ENCODE results near the gene GRP.
"Not testable (repeated sequence)": the region's sequence is repeated elsewhere in the genome, so short reads cannot be mapped to it uniquely, and the experiment has no call there.

Gene GRP

DNA sequence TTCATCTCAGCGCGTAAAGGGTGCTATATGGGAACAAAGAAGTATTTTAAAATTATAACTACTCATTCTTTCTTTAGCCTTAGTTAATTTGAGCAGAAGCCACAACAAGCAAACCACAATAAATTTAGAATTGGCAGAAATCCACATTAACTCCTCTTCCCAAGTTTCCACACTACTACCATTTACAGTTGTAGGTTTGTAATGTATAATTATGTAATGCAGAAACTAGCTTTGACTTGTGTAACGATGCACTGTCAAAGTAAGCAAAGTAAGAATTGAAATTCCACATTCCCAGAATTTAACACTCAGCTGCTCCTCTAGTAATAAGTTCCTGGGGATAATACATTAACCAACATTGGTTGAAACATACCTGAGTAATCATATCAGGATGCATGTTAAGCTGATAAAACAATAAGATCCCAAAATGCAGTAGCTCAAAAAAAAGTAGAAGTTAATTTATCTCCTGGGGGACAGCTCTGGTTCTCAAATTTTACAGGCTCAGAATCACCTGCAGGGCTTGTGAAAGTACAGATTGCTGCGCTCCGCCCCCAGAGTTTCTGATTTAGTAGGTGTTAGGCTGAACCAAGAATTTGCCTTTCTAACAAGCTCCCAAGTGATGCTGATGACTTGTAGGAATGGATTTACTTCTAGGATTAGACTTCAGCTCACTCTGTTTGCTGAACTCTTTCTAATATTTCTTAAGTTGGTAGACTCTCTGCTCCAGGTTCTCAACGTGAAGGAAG is 9.9 kb downstream of the GRP start:
- no peak for DNase-seq

- DNase-seq: no peak
Observed at GRCh38 chr18:59231114-59231513, 11.2 kb downstream of the GRP start.

DNA sequence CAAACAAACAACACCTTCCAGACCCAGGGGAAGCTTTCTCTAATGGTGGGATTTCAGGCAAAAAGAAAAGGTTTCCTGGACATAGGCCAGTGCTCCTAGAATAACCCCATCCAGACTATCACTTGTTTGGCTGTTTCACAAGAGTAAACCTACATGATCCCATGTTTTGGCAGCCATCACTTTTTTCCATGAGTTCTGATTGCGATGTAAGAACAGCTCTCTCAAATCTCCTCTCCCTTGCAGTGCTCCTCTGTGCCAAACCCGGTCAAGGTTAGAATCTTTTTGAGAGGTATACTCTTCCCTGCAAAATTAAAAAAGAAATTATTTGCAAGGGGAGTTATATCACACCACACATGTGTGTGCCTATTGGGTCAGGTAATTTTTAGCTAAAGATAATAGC is 11.9 kb downstream of the GRP start:
- no peak for DNase-seq

DNA sequence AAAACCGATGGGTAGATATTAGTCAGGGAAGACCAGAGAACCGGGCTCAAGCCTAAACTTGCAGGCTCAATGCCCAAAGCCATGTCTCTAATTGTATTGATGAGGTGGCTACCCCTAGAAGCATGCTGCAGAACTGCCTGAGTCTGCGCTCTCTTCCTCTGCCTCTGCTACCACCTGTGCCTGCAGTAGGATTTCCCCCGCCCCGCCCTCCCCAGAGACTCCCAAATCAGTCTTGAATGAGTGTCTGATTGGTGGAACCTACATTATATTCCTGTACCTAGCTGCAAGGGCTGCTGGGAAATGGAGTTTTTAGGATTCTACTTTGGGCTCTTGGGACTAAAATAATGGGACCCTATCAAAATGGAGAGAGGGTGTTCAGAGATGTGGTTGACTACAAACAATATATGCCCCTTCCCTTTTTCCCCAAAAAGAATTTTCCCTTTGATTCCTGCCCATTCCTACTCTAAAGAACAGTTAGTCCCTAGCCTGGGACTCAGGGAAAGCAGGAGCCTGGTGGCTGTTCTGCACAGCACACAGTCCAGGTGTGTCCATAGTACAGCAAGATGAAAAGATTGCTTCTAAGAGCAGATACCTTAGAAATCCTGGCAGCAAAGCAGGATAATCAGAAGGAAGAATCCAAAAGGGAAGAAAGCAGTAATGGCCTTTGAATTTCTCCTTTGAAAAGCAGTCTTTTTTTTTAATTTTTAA is 12.5 kb downstream of the GRP start:
- DNase-seq: peak; percentile 66

DNA sequence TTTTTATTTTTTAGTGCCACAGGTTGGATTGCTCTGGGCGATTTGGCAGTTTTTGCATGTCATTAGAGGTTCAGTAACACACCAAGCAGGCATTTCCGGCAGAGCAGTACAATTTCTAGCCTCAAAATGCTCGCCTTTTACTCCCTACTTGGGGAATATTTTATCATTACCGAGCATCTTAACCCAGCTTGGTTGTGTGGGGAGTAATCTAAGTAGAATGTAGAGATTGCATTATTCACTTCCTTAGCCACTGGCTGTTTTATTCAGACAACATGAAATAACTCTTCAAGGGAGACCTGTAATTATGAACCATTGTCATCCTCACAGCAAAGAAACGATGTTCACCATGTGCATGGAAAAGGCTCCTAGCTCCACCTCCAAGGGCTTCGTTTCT is 13.1 kb downstream of the GRP start:
- no peak for DNase-seq

GRCh38 chr18:59238385-59238784 is 18.4 kb downstream of the GRP start:
- DNase-seq: peak; percentile 74

- no peak for DNase-seq
Observed at GRCh38 chr18:59239642-59240041, 19.7 kb downstream of the GRP start.

DNA sequence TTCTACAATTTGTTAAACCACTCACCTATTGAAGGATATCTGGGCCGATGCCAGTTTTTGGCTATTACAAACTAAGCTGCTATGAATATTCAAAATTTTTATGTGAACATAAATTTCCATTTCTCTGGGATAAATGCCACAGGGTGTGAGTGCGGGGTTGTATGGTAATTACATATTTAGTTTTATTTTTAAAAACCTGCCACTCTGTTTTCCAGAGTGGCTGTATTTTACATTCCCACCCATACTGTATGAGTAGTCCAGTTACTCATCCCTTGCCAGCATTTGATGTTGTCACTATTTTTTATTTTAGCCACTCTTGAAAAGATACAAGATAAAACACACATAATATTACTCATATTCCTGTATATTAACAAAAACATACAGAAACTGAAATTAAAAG is 22.9 kb downstream of the GRP start:
- no peak for DNase-seq

GRCh38 chr18:59246796-59247195 is 26.8 kb downstream of the GRP start:
- no peak for DNase-seq

DNA sequence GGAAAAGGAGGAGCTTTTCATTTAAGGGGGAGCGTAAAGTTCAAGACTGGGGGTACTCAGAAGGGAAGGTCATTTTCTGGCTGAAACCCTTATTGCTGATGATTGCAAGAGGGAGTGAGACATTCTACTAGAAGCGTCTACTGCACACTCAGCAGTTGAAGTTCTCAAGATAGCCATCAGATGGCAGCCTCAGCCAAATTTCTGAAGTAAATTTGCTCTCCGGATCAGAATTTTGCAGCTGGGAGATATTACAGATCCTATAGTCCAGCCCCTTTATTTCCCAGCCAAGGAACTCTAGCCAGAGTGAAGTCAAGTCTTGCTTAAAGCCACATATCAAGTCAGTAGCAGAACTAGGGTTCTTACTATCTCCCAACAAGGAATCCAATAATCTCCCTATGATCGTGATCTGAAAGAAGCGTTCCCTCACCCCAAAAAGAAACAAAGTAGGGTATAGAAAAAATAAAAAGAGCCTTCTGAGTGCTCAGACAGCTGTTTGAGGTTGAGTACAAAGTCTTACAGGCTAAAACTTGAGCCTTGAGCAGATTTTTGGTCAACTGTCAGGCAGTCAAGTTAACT is 29.3 kb downstream of the GRP start:
- peak; percentile 96 for DNase-seq

DNA sequence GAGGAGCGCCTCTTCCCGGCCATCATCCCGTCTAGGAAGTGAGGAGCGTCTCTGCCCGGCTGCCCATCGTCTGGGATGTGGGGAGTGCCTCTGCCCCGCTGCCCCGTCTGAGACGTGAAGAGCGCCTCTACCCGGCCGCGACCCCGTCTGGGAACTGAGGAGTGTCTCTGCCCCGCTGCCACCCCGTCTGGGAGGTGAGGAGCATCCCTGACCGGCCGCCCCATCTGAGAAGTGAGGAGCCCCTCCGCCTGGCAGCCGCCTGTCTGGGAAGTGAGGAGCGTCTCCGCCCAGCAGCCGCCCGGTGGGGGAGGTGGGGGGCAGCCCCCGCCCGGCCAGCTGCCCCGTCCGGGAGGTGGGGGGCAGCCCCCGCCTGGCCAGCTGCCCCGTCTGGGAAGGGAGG is 35.5 kb downstream of the GRP start:
- DNase-seq: not testable (repeated sequence)

DNA sequence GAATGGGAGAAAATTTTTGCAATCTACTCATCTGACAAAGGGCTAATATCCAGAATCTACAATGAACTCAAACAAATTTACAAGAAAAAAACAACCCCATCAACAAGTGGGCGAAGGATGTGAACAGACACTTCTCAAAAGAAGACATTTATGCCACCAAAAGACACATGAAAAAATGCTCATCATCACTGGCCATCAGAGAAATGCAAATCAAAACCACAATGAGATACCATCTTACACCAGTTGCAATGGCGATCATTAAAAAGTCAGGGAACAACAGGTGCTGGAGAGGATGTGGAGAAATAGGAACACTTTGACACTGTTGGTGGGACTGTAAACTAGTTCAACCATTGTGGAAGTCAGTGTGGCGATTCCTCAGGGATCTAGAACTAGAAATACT is 41.9 kb downstream of the GRP start:
- DNase-seq: not testable (repeated sequence)

DNA sequence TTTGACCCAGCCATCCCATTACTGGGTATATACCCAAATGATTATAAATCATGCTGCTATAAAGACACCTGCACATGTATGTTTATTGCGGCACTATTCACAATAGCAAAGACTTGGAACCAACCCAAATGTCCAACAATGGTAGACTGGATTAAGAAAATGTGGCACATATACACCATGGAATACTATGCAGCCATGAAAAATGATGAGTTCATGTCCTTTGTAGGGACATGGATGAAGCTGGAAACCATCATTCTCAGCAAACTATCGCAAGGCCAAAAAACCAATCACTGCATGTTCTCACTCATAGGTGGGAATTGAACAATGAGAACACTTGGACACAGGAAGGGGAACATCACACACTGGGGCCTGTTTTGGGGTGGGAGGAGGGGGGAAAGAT is 42.3 kb downstream of the GRP start:
- DNase-seq: not testable (repeated sequence)

DNA sequence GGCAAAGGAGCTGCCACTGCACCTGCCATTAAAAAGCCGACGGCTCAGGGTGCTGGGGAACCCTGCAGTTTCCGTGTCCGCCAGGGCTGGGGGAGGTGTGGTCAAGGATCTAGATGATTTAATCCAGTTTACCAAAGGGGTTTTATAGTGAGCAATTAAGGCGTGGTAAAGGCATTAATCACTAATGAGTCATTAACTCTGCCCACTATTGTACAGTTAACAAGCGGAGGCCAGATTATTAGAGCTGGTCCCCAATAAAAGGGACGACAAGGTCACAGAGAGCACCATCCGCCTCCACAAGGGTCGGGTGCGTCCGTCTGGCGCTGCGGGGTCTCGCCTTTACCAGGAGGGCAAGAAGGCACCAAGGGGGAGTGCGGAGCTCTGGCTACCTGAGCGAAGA is 43.7 kb downstream of the GRP start:
- no peak for DNase-seq

DNA sequence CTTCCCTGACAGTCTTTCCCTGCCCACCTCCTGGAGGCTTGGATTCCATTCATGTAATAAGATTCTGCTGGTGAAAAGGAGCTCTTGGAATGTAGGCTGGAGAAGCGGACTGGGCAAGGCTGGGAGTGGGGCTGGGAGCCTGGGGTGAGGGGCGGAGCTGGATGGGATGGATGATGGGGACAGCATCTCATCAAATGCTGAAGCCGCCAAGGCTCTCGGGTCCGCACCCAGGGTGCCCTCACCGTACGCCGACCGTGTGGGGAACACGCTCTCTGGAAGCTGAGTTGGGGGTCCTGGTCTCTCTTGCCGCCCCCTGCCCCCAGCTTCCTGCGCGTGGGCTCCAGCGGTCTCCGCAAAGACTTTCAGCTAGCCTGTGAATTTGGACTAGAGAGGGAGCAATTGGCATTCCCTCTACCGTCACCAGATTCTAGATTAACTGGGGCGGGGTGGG is 44.2 kb downstream of the GRP start:
- no peak for DNase-seq

- no peak for DNase-seq
Observed at GRCh38 chr18:59264651-59265245, 44.8 kb downstream of the GRP start.

GRCh38 chr18:59265246-59265973 is 45.5 kb downstream of the GRP start:
- DNase-seq: peak; percentile 45

- no peak for DNase-seq
Observed at GRCh38 chr18:59265974-59266369, 46.0 kb downstream of the GRP start.

- DNase-seq: no peak
Observed at GRCh38 chr18:59266459-59266858, 46.5 kb downstream of the GRP start.

- DNase-seq: no peak
Observed at GRCh38 chr18:59266886-59267502, 47.0 kb downstream of the GRP start.

GRCh38 chr18:59267503-59268126 is 47.7 kb downstream of the GRP start:
- no peak for DNase-seq

DNA sequence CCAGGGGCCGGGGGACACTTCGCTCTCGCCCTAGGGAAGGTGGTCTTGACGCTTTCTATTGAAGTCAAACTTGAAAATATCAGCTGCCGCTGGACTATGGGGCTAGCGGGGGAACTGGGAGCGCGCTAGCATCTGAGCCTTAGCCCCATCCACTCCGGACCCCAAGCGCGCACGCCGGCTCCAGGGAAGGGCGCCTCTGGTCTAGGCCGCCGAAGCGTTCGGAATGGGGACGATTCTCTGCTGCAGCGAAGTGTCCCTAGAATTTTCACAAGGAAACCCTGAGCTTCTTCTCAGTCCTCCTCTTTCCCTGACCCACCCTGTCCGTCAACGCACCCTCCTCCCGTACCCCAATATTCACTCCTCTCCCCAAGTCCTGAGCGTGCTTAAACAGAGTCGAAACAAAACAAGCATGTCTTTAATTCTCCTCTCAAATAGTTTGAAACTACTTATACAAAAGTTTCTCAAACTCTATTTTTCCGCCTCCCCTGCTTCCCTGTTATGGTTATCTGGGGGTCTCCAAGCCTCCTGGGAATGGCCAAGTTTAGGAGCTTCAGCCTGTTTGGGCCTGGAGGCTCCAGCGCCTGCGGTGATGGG is 48.3 kb downstream of the GRP start:
- no peak for DNase-seq
